Measurements from ENCODE around the gene PKNOX2.
A peak's percentile ranks its signal among the peaks of the same experiment; 100 is the strongest.
"Not testable (repeated sequence)": the region's sequence is repeated elsewhere in the genome, so short reads cannot be mapped to it uniquely, and the experiment has no call there.

PKNOX2 gene

DNA sequence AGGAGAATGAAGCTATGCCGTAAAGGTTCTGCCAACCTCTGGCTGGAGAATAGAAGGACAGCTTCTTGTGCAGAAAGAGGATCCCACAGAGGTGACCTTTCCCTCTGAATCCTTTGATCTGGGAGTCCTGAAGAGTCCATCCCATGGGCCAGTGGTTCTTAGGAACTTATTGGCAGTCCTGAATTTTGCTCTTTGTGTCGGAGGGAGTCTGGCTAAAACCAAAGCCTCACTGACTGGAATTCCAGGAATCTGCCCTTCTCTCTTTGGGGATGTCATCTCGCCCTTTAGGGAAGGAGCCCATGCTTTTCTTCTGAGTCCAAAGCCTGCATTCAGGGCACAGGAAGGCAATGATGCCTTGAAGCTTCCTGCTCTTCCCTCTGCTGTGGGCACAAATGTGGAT is 45.5 kb downstream of the PKNOX2 start:
- DNase-seq = no peak

DNA sequence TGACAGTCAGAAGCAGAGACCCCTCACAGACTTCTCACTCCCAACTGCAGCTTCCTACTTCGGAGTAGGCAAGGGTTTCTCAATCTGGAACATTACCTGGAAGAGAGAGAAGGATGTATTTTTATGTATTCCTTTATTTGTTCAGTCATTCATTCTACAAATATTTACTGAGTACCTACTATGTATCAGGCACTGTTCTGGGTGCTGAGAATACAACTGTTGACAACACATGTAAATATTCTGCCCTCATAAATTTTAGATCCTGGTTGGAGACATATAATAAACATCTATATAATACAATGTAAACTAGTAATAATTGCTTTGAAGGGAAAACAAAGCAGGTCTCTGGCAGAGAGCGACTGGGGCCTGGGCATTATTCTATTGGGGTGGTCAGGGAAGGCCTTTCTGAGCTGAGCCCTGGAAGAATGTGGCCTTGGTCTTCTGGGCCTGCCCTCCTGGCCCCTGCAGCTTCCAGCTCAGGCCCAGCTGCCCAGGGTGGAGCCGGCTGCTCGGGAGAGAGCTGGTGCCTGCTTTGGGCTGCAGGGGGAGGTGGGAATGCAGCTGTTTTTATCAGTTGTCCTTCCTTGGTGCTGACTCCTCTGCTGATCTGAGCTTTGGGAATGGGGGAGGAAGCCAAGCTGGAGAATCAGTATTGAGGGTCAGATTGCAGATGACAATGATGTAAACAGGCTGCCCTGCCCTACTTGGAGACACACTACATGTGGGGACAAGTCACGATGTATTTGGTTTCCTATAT is 46.8 kb downstream of the PKNOX2 start:
- DNase-seq = no peak

DNA sequence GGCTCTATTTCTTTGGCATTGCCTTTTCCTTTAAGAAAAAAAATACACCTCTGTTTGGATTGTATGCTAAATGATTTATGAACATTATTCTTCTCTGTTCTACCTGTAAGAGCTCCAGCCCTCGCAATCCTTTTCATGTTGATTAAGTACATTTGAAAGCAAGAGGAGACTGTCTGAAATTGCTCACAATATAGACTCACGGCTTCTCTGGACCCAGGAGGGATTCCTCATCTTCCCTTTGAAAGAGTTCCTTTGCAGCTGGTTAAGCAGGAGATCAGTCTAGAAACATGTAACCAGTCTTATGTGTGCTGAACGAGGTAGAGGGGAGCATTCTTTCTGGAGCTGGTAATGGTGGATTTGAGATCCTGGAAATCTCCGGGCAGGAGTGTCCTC is 47.4 kb downstream of the PKNOX2 start:
- DNase-seq = no peak

DNA sequence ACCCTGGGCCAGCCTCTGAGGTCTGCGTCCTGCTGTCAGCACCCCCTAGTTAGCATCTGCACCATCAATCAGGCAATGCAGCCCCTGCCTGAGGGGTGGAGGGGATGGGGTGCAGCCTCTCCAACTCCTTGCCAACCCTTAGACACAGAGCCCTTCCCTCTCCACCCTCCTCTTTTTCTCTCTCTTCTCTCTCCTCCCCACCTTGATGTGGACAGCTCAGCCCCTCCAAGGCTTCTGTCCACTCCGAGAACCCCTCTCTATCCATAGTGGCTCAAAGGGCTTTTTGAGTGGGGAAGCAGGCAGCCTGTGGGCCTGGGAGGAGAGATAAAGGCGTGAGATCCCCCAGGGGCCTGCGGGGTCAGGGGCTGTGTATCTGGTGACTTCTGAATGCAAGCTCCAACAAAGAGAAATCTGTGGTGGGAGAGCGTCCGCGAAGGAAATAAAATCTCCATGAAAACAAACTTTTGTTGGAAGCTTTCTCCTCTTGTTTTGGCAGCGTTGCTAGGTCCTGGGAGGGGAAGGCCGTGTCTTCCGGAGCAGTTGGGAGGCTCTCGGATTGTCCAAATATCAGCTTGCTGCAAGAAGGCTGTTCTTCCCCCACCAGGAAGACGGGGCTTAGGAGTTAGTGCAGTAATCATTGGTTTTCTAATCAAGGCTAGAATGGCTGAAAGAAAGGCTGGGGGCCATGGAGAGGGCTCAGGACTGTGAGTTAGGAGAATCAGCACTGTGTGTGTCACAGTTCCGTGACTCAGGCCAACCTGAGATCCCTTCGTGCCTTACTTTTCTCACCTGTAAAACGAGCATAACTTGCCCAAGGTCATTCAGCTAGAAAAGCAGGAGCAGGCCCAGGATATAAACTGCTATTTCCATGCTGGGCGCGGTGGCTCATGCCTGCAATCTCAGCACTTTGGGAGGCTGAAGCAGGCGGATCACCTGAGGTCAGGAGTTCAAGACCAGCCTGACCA is 50.3 kb downstream of the PKNOX2 start:
- no peak for DNase-seq

DNA sequence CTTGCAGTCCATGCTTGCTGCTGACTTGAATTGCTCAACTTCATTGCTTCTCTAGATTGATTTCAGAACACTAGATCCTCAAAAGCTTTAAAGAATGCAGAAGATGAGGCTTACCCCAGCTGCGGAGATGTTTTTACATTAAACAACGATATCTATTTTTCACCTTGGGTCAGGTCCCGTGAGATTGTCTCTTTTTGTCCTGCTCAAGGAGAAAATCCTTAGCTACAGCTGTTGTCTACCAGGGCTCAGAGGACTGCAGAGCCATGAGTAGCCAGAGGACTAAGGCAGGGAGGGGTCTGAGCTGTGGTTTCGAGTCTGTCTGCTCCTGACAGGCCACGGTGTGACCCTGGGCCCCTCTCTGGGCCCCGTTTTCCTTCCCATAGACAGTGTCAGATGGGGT is 51.4 kb downstream of the PKNOX2 start:
- DNase-seq = no peak

DNA sequence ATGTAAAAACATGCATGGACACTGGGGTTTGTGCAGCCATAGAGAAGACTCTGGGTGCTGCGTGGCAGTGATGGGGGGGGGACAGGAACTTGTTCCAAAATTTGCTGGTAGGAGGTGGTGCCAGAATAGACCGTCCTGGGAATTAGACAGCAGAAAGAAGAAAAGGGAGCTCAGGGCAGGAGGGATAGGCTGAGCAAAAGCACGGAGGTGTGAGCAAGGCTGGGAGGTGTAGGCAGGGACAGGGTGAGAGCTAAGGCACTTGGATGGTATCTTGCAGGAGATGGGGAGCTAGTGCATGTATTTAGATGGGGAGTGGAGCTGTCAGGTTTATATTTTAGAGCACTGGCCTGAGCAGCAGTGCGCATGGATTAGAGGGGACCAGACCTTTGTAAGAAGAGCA is 53.8 kb downstream of the PKNOX2 start:
- no peak for DNase-seq

DNA sequence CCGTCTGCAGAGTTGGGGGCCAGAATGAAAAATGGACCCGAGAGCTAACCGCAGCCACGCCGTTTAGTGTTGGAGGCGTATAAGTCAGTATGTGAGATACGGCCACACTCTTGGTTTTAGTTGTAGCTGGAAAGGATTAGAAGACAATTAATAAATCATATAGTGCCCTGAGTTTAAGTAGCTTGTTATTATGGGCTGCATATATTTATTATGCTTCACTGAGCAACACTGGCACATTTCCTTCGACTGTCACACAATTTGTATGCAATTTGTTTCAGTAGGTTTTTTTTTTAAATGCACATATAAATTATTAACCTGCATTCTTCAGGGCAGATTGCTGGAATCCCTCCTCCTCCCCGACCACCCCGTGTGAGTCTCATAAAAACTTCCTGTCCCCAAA is 56.9 kb downstream of the PKNOX2 start:
- no peak for DNase-seq

DNA sequence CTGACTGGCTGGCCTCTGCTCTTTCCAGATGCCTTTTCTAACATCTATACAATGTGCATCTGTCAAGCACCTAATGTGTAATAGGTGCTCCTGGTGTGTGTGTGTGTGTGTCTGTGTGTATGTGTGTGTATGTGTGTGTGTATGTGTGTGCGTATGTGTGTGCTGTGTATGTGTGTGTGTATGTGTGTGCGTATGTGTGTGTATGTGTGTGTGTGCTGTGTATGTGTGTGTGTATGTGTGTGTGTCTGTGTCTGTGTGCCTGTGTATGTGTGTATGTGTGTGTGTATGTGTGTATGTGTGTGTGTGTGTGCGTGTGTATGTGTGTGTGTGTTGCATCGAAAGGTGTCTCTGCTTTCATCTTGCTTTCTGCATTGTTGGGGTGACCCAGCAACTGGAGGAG is 57.9 kb downstream of the PKNOX2 start:
- no peak for DNase-seq

DNA sequence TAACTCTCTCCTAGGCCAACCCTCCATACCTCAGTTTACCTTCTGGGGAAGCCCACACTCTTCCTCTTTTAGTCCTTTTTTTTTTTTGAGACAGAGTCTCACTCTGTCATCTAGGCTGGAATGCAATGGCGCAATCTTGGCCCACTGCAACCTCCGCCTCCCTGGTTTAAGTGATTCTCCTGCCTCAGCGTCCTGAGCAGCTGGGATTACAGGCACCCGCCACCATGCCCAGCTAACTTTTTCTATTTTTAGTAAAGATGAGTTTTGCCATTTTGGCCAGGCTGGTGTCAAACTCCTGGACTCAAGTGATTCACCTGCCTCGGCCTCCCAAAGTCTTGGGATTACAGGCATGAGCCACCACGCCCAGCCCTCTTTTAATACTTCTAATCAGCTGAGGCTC is 58.6 kb downstream of the PKNOX2 start:
- not testable (repeated sequence) for DNase-seq

DNA sequence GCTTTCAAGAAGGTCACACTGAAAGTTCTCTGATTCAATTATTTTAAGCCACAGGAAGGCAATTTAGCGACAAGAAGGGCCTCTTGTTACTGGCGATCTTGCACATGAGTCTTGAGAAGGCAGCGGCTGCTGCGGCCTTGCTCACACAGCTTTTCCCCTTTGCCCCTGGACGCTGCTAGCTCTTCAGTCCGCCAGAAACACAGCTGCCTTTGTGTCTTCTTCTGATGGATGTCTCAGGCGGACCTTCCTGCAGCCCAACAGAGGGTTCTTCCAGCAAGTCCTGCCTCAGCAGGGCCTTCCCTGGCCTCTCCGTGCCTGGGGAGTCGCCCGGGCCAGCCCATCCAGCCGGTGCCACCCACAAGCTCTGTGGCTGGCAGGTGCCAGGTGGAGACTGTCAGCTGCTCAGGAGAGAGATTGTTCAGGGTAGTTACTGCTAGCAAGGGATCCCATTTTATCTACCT is 59.4 kb downstream of the PKNOX2 start:
- DNase-seq = no peak

DNA sequence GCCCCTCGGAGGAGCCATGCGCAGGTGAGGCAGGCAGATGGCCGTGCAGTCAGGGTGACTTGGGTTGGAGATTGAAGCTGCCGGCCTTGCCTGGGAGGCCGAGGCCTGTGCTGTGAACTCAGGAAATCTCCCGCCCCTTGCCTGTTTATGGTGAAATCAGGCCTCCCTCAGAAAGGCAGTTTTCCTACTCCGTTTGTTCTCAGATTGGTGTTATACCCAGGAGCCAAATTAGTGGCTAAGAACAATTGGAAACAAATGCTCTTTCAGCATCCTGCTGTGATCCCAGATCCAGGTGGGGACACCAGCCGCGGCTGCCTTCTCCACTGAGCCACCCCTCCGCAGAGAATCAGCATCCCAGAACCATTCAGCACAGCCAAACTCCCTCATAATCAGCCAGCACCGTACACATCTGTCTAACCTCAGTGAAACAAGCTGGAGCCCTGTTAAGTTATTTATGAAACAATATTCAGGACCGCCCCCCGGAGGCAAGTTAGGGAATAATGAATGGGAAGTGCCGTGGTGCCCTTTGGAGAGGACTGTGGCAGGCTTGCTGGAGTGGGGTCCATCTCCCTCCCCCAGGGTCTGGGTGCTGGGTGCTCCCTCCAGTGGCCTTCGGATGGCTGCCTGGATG is 60.0 kb downstream of the PKNOX2 start:
- peak; percentile 1 to 4 for DNase-seq

DNA sequence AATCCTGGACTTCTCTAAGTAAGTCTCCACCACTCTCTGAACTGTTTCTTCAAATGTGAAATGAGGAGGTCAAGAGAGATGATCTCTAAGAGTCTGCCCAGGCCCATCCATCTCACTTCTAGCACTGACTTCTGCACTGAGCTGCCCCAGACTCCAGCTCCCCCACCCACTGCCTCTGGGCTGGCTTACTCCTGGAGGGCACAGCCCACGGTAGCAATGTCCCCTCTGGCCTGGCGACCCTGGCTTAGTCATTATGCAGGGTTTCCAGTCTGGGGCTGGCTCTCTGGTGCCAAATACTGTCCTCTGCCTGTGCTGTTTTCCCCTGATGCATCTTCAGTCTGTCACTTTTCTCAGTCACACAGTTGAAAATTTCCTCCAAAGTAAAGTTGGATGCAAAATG is 60.9 kb downstream of the PKNOX2 start:
- no peak for DNase-seq

DNA sequence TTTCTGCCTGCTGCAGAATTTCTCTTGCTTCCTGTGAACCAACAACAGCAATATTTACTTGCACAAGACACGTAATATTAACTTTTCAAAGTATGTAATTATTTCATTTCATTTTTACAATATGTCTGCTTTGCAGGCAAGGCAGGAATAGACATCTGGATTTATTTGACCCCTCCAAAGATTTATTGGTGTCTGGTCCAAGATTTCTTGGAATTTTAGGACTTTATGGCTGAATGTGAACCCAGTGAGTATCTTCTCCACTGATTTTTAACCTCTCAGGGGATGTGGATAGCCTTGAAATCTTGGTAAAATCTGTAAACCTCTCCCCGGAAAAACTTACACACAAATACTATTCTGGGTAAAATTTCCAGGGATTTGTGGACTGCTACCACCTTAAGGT is 61.5 kb downstream of the PKNOX2 start:
- no peak for DNase-seq

DNA sequence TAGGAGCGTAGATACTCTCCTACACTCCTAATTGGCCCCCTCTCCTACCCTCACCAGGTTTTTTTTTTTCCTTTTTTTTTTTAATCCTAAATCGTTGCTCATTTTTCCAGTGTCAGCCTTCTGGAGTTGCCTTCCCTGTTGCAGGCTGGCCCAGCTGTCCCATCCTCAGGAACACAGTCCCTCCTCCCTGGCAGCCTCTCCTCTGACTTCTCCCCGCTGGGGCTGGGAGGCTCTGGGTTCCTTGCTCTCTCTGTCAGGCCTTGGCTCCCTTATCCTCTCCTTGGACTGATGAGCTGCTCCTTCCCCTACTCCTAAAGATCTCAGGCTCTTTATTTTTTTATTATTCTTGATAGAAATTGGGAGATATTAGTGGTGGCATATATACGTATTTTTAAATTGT is 62.2 kb downstream of the PKNOX2 start:
- DNase-seq = no peak

DNA sequence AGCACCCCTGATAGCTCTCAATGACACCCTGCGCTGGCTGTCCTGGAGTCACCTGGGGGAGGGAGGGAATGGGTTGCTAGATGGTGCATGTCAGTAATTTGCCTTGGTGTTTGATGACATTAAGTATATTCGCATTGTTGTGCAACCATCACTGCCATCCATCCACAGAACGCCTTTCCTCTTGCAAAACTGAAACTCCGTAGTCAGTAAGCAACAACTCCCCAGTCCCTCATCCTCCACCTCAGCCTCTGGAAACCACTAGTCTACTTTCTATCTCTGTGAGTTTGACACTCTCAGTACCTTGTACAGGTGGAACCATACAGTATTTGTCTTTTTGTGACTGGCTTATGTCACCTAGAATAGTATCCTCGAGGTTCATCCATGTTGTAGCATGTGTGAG is 62.6 kb downstream of the PKNOX2 start:
- no peak for DNase-seq

DNA sequence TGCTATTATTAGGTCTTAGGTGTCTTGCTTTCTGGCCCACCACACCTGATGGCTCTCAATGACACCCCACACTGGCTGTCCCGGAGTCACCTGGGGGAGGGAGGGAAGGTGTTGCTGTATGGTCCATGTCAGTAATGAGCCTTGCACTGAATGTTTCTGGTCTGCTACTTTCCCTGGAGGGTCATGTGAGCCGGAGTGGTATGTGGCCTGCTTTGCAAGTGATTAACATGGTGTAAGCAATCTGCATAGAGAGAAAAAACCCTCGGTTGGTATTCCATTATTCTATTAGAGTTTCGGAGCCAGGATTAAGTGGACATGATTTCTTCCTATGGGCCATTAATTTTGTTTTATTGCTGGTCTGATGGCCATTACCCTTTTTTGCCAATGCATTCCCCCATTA is 63.9 kb downstream of the PKNOX2 start:
- DNase-seq = no peak

DNA sequence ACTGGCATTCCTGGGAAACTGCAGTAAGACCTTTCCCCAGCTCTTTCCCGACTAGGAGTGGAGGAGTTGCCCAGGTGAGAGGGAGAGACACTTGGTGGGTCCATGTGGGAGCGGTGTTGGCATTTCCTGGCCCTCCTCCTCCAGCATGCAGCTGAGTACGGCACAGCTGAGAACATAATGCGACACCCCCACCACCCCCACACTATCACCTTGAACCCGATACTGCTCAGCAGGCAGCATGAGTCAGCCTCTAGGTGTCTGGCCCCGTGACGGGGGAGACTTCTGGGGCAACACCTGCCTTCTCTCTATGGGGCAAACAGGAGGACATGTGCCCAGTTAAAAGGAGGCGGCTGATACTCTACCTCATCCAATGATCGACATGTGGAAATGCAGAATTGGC is 64.4 kb downstream of the PKNOX2 start:
- DNase-seq = no peak

DNA sequence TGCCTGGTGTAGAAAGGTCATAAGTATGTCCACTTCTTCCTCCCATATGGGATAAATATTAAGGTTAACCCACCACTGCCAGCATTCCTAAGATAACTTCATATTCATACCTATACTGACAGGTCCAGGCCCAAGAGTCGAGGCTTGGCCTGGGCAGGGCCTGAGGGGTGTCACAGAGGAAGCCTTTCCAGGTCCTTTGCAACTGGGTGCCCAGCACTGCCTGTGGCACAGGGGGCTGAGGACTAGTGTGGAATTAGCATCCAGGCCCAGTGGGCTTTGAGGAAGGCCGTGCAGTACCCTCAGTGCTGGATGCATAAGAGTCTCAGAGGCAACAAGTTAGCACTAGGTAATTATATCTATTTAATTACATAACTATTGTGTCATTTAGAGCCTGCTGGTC is 65.4 kb downstream of the PKNOX2 start:
- no peak for DNase-seq

DNA sequence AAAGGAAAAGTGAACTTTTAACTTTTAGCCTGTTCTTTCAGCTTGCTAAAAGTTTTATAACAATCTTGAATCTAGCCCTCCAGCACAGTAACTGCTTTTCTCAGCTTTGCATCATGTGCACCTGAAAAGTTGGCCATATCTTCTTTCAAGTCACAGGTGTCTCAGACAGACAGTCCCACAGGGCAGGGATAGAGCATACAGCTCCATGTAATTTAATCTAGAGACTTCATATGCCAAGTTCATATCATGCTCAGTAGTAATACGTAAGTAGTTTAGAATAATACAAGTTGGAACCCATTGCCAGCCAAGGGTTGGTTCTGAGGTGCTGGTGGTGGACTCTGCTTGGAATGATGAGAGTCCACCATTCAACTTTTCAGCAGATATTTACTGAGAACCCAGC is 68.6 kb downstream of the PKNOX2 start:
- DNase-seq = no peak

DNA sequence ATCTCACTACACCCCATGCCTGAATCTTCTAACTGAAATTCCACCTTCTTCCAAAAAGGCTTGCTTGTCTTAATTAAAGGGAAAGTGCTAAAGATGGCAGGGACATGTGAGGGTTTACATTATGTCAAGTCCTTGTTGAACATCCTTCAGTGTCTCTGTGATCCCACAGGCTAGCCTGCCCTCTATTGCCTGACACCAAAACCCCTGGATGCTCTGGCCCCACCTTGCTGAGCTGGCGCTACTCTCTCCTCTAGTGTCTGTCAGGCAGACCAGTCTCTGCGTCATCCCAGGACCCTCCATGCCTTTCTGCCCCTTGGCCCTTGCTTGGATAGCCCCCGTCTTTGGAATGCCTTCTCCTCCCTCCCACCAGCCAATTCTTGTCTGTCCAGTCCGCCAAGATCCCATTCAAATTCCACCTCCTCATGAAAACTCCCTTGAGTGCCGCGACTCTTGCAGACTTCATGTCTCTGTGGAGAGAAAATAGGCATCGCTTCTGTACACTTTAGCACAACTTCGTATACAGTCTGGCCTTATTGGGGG is 69.3 kb downstream of the PKNOX2 start:
- DNase-seq = no peak

DNA sequence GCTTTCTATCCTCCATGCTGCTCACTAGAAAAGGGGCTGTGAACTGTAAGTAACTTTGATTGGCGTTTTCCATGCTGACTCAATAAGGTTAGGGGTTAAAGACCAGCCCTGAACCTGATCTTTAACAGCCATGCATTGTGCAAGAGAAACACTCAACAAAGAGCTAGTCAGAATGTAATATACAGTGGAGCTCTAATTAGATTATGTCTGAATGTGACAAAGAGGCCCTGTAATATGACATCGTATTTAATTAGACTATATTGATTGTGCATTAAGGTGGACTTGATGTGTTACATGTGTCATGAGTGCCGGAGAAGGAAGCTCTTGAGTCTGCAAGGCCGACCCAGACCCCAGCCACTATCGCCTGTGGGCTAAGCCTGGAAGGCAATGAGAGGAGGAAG is 70.5 kb downstream of the PKNOX2 start:
- no peak for DNase-seq

DNA sequence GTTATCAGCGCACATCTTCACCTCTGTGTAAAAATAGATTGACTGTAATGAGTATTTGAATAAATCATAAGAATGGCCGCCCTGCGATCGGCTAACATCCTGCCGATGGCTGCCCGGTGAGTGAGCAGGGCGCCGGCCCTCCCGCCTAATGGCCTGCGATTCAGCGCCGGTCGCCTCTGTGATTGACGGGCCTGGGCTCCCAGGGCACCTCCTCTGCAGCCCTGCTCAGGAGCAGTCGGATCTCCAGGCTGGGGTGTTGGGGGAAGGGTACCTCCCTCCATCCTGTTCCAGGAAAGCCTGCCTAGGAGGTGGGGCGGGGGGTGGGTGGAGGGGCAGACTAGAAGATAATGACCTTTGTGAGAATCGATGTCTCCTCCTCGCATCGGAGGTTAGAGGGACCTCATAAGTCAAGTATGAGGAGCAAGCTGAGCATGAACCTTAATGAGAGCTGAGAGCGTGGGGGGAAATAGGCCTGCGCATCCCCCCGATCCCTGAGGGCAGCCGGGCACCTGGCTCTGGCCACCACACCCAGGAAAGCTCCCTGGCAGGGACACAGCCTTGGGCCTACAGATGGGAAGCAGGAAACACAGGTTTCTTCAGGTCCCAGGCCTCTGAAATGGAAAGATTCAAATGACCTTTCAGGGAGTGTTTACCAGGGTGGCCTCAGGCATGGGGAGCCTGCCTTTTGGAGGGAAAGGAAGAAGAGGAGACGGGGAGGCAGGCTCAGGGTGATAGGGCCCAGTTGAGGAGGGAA is 71.7 kb downstream of the PKNOX2 start:
- DNase-seq = no peak

All from NCI-H446 (cell line).